NOMO-1 treated with dmso at 0.1 percent for 144 hours (cell line): Measurements from ENCODE around the gene NCAN.
"Not testable (repeated sequence)": the region's sequence is repeated elsewhere in the genome, so short reads cannot be mapped to it uniquely, and the experiment has no call there.

Experiments
- DNase-seq: peaks from one replicate; lab custom pipeline; 2025; ENCODE audit not compliant: unreplicated experiment; lab: John Stamatoyannopoulos, UW

Gene NCAN

DNA sequence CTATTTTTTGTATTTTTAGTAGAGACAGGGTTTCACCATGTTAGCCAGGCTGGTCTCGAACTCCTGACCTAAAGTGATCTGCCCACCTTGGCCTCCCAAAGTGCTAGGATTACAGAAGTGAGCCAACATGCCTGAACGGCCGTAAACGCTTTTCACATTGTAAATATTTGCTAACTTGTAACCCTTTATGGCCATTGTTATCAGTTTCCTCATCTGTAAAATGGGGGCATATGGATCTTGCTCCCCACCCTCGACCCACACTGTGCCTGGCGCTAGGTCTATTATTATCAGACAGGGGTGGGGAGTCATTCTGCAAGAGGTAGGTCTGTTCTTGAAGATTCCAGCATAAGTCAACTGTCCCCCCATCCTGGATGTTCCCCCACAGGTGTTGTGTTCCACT lies 11.9 kb downstream of the NCAN start:
- no peak for DNase-seq

DNA sequence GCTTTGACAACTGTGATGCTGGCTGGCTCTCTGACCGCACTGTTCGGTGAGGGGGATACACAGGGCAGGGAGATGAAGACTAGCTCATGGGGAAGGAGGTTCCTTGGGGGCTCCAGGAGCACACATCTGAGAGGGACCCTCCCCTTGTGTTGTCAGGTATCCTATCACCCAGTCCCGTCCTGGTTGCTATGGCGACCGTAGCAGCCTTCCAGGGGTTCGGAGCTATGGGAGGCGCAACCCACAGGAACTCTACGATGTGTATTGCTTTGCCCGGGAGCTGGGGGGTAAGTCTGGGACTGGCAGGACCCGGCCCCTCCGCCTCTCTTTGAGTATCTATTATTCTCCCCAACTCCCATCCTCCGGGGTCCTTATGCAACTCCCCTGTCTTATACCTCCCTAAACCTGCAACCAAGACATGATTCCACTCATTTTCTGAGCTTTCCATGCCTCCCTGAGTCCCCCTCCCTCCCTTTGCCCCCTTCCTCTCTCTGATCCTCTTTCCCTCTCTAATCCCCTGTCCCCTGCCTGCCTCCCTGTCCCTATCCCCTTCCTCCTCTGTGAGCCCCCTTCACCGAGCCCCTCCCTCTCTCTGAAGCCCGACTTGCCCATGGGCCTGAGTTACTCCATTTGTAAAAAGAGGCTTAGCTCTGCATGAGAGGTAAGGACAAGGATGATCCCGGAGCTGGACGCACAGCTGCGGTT lies 12.5 kb downstream of the NCAN start:
- DNase-seq = no peak

DNA sequence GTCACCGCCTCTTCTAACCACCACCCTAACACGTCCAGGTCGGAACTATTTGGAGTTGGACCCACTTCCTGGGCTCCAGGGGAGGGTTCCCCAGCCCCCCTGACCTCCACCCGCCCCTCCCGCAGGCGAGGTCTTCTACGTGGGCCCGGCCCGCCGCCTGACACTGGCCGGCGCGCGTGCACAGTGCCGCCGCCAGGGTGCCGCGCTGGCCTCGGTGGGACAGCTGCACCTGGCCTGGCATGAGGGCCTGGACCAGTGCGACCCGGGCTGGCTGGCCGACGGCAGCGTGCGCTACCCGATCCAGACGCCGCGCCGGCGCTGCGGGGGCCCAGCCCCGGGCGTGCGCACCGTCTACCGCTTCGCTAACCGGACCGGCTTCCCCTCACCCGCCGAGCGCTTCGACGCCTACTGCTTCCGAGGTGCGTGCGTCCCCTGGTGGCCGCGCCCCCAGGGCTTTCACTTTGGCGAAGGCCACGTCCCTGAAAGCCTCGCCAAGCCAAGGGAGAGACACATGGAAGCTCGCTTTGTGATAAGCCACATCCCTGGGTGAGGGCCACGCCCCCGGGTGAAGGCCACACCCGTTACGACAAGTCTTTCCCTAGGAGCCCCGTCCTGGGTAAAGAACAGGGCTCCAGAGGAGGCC lies 13.2 kb downstream of the NCAN start:
- DNase-seq = peak; percentile 63

DNA sequence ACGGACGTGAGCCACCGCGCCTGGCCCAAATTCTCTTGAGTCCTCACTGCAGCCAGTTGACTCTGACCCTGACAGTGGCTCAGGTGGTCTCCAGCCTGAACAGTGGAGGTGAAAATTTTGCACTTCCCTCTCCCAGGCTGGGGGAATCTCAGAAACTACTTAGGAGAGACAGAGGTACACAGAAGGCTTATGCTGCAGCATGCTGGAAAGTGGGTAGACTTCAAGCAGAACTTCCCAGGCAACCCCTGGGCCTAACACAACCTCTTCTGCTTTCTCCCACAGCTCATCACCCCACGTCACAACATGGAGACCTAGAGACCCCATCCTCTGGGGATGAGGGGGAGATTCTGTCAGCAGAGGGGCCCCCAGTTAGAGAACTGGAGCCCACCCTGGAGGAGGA lies 14.4 kb downstream of the NCAN start:
- no peak for DNase-seq

- no peak for DNase-seq
These were observed 14.9 kb downstream of the NCAN start for GRCh38 chr19:19226663-19227062.

DNA sequence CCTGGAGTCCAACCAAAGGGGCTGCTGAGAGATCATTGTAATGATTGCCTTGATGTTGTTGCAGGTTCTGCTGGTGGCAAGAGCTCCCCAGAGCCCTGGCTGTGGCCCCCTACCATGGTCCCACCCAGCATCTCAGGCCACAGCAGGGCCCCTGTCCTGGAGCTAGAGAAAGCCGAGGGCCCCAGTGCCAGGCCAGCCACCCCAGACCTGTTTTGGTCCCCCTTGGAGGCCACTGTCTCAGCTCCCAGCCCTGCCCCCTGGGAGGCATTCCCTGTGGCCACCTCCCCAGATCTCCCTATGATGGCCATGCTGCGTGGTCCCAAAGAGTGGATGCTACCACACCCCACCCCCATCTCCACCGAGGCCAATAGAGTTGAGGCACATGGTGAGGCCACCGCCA lies 15.5 kb downstream of the NCAN start:
- DNase-seq = no peak

DNA sequence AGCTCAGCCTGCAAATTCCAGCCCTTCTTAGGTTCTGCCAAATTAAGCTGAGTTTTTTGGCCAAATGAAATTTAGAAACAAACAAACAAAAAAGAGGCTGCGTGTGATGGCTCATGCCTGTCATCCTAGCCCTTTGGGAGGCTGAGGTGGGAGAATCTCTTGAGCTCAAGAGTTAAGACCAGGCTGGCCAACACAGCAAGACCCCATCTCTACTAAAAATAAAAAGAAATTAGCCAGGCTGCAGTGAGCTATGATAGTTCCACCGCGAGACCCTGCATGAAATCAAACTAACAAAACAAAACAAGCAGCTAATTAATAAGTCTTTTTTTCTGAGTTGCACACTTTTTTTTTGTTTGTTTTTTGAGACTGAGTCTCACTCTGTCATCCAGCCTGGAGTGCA lies 17.9 kb downstream of the NCAN start:
- DNase-seq = no peak

- DNase-seq = no peak
These were observed 19.2 kb downstream of the NCAN start for GRCh38 chr19:19230999-19231398.

GRCh38 chr19:19232261-19232721 lies 20.5 kb downstream of the NCAN start:
- no peak for DNase-seq

GRCh38 chr19:19234220-19234816 lies 22.6 kb downstream of the NCAN start:
- no peak for DNase-seq

DNA sequence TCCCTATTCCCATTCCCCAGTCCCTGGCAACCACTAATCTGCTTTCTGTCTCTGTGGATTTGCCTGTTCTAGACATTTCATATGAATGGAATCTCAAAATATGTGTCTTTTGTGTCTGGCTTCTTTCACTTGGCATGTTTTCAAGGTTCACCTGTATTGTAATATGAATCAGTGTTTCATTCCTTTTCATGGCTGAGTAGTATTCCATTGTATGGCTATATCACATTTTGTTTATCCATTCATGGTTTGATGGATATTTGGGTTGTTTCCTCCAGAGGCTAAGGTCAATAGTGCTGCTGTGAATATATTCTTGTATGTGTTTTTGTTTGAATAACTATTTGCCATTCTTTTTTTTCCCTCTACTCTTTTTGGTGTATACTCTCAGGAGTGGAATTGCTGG lies 24.4 kb downstream of the NCAN start:
- no peak for DNase-seq

GRCh38 chr19:19238126-19238894 lies 26.6 kb downstream of the NCAN start:
- DNase-seq = no peak

- DNase-seq = no peak
These were observed 27.9 kb downstream of the NCAN start for GRCh38 chr19:19239675-19240074.

GRCh38 chr19:19240476-19240875 lies 28.7 kb downstream of the NCAN start:
- no peak for DNase-seq

- no peak for DNase-seq
These were observed 38.5 kb downstream of the NCAN start for GRCh38 chr19:19250196-19250801.

DNA sequence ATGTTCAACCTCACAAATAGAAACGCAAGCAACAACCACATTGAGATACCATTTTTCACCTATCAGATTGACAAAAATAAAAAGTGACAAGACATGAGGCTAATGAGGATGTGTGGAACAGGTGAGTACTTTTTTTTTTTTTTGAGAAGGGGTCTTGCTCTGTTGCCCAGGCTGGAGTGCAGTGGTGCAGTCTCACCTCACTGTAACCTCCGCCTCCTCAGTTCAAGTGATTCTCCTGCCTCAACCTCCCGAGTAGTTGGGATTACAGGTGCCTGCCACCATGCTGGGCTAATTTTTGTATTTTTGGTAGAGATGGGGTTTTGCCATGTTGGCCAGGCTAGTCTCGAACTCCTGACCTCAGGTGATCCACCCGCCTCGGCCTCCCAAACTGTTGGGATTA lies 41.7 kb downstream of the NCAN start:
- not testable (repeated sequence) for DNase-seq

GRCh38 chr19:19256072-19256969 lies 44.6 kb downstream of the NCAN start:
- DNase-seq = peak; percentile 24

GRCh38 chr19:19257137-19257536 lies 45.4 kb downstream of the NCAN start:
- no peak for DNase-seq

DNA sequence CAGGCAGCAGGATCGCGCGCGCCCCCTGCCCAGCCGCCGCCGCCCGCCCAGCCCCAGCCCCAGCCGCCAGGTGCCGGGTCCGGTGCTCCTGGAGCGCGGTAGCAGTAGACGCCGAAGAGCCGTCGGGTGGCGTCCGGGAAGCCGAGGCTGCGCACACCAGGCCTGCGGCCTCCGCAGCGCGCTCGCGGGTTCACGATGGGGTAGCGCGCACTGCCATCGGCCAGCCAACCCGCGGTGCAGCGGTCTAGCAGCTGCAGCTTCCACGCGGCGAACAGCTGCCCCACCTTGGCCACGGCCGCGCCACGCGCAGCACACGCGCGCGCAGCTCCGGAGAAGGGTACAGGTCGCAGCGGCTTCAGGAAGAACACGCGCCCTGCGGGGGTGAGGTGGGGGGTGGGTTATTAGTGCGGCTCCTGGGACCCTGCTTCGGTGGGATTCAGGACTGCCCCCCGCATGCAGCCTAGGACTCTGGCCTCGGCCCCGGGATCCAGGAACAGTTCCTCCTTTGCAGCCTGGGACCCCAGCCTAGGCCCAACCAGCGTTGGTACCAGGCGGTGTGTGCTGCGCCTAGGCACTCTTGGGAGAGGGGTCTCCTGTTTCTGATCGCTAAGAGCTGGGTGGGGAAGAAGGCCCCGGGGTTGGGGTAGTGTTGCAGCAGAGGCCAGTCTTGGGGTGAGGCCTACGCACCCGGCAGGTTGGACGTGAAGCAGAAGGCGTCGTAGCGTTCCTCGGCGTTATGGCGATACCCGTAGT lies 46.3 kb downstream of the NCAN start:
- no peak for DNase-seq
